Measurements from ENCODE around the gene CYRIA.

The CYRIA gene

GRCh38 chr2:16649353-16650286 lies 16.0 kb downstream of the CYRIA start:
- in situ Hi-C loops (cut with HindIII; ENCODE audit: low sequenced_read_pairs), result no loop called here
- H3K4me3 ChIP-seq (ENCODE audit: low read depth, low read length), result no peak overlapping the region
- no peak for TF ChIP-seq CTCF (IDR thresholded peaks at IDR 0.05; ENCODE audit: low read depth, low read length)
- DNase-seq (ENCODE audit: low read depth, low spot score), result no peak

DNA sequence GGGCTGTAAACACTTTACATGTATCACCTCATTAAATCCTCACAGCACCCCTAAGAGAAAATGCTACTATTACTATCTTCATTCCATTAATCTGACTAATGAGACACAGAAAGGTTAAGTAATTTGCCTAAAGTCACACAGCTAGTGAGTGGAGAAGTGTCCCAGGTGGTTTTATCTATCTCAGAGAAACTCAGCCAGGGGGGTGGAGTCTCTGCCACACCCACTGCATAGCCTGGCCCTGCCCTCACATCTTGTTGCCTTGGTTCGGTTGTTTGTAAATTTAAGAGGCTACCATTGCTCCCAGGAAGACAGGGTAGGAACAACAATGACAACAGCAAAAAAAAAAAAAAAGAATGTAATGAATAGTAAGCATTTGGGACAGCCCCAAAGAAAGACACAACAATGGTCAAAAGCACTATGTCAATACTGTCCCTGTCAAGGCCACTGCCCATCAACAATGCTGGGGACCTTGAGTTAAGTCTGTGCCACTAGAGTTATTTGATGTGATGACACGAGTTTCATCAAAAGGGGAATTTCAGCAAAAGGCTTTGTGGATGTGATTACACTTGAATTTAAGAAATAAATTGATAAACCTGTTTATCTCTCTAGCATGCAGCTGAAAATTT lies 17.5 kb downstream of the CYRIA start:
- no peak for DNase-seq (ENCODE audit: low read depth, low spot score)
- in situ Hi-C loops (cut with HindIII; ENCODE audit: low sequenced_read_pairs), result no loop called here
- TF ChIP-seq CTCF (IDR thresholded peaks at IDR 0.05; ENCODE audit: low read depth, low read length), result no peak
- no peak overlapping the region for H3K4me3 ChIP-seq (ENCODE audit: low read depth, low read length)

DNA sequence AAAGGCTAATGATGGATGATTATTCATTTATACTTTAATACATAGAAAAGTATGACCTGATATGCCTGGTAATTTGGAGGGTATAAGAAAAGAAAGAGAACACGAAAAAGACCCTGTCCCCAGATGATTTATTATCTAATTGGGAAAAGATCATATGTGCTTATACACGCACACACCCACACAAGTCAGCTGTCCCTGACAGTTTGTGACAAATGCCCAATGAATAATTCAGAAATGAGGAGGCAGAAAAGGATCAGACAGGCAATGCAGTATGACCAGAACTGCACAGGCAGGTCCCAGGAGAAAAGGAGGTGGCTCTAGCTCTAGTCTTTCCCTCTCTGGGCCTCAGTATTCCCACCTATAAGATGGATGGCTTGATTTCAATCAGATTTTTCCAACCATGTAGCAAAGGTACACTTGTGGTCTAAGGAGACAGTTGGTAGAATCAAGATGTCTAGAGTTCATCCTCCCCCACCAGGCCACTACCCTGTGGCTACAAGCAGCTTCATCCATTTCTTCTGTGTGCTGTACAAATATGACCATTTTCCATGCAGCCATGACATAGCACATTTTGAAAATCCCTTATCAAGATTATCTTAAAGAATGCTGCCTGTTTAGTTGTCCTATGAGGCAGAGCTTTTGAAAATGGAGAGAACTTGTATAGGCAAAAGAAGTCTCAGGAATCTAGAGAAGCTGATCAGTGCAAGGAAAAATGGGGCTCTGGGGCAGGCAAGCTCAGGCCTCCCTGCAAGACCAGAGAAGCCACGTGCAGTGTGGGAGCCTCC lies 19.7 kb downstream of the CYRIA start:
- no peak for TF ChIP-seq CTCF (IDR thresholded peaks at IDR 0.05; ENCODE audit: low read depth, low read length)
- DNase-seq (ENCODE audit: low read depth, low spot score), result no peak
- in situ Hi-C loops (cut with HindIII; ENCODE audit: low sequenced_read_pairs), result no loop called here
- no peak overlapping the region for H3K4me3 ChIP-seq (ENCODE audit: low read depth, low read length)

- H3K4me3 ChIP-seq (ENCODE audit: low read depth, low read length), result no peak overlapping the region
- no peak for TF ChIP-seq CTCF (IDR thresholded peaks at IDR 0.05; ENCODE audit: low read depth, low read length)
- in situ Hi-C loops (cut with HindIII; ENCODE audit: low sequenced_read_pairs), result no loop called here
- DNase-seq (ENCODE audit: low read depth, low spot score), result no peak
Observed at GRCh38 chr2:16645088-16645487, 20.5 kb downstream of the CYRIA start.

DNA sequence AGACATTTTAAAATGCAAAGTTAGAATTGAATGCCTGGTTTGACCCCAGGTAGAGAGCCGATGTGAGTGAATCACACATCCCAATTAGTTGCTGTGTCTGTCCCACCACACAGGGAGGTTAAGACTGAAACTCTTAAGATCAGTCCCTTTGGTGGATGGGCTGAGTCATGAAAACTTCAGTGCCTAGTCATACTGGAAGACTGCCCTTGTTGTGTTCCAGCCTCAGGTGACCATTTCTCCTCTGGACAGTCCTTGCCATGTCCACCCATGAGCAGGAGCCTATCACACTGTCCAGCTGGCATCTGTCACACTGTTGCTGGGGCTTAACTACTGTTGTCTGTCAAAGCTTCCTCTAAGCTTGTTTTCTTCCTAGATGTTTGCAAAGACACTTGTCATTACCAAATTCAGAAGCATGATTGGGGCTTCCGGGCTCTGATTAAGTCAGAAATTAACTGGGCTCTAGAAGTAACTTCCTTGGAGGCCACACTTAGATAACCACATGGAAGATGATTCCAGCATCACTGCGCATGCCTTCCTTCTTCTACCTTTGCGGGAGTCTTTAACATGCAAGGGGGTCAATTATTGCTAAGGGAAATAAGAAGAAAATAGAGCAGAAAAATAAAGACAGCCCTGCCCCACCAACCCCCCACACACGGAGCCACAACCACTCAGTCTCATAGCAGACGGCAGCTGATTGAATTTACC lies 21.3 kb downstream of the CYRIA start:
- in situ Hi-C loops (cut with HindIII; ENCODE audit: low sequenced_read_pairs), result no loop called here
- DNase-seq (ENCODE audit: low read depth, low spot score), result no peak
- TF ChIP-seq CTCF (IDR thresholded peaks at IDR 0.05; ENCODE audit: low read depth, low read length), result no peak
- no peak overlapping the region for H3K4me3 ChIP-seq (ENCODE audit: low read depth, low read length)

- DNase-seq (ENCODE audit: low read depth, low spot score), result no peak
Observed at GRCh38 chr2:16643099-16643498, 22.5 kb downstream of the CYRIA start.

More at GRCh38 chr2:16643099-16643498, 22.5 kb downstream of the CYRIA start:
- H3K4me3 ChIP-seq (ENCODE audit: low read depth, low read length), result no peak overlapping the region
- no peak for TF ChIP-seq CTCF (IDR thresholded peaks at IDR 0.05; ENCODE audit: low read depth, low read length)
- in situ Hi-C loops (cut with HindIII; ENCODE audit: low sequenced_read_pairs), result no loop called here
